NCI-H1930 (cell line): ENCODE data around the gene AK2.

Experiments used
- DNase-seq, 2 experiments: peaks; one replicate each; lab custom pipeline; 2025; lab: John Stamatoyannopoulos, UW

Gene AK2

DNA sequence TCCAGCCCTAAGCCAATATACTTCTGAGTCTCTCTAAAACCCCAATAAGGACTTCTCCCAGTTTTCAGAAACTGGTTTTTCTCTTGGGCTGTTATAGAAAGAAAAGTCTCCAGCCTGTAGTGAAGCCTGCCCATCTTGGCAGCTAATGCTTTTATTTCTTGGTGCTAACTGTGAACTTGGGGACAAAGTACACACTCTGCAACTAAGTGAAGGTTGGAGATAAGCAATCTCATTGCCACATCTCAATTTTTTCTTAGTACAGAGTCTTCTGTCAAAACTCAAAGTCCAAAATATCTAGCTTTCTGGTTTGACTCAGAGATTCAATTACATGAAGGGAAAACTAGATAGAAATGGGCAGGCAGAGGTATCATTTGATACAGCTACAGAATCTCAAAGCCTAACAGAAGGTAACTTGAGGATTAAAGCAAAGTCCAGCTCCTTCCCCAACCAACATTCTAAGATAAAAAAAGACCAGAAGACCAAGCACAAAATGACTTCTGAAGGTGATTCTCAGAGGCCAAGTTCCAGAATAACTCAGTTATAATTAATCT, 14.0 kb downstream of the AK2 start:
- no peak for DNase-seq

- DNase-seq = no peak
These were observed 14.9 kb downstream of the AK2 start for GRCh38 chr1:33021567-33022431.

GRCh38 chr1:33018112-33018511, 18.6 kb downstream of the AK2 start:
- DNase-seq = no peak

DNA sequence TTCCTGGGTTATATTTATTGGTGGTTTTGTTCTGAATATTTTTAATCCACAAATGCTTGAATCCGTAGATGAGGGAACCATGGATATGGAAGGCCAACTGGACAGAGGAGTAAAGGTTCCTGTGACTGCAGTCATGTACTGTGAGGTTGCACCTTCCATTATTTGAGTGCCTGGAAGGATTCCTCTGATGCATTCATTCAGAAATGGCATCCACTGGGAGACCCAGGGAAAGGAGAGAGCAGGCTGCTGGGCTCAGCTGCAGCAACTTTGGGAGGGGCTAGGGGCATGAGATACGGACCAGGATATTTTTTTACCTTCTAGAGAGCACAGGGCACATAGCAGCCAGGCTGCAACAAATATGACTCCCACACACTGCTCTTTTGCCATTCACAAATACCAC, 19.5 kb downstream of the AK2 start:
- no peak for DNase-seq

- DNase-seq = no peak
These were observed 21.5 kb downstream of the AK2 start for GRCh38 chr1:33015216-33015615.

GRCh38 chr1:33014464-33015163, 22.1 kb downstream of the AK2 start:
- no peak for DNase-seq

DNA sequence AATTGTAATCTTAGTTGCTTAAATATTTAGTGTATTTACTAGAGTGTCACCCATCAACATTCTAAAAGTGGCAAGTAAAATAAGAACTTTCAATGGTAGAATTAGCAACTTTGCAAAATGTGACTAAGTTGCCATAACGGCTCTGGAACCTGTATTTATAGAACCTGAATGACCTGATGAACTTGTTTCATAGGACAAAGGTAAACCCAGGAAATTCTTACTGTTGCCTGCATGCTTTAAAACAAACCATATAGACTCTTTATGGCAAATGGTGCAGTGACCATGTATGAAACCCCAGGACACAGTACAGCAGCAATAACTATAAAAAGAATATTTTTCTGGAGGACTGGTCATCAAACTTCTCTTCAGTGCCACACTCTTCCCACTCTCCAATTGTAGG, 22.9 kb downstream of the AK2 start:
- DNase-seq = no peak

GRCh38 chr1:33012165-33012564, 24.5 kb downstream of the AK2 start:
- no peak for DNase-seq

- no peak for DNase-seq
These were observed 25.6 kb downstream of the AK2 start for GRCh38 chr1:33010932-33011731.

DNA sequence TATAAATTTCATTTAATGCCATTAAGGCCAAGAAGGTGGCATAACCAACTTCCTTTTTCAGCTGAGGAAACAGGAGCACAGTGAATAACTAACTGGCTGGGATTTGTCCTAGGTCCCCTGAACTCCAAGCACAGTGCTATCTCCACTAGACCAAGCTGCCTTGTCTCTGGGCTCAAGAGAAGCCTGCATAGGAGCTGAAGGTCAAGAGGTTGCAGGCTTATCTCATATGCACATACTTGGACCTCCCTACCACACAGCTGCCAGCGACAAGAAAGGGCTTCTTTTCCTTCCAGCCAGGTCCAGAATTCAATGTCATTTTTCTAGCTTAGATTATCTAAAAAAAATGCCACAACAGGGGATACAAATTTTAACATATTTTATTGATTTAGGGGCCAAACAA, 27.1 kb downstream of the AK2 start:
- no peak for DNase-seq

- no peak for DNase-seq
These were observed 28.4 kb downstream of the AK2 start for GRCh38 chr1:33008051-33008914.

- peak in 1 of 2 experiments; percentile 20 for DNase-seq
These were observed 29.3 kb downstream of the AK2 start for GRCh38 chr1:33007190-33008050.

DNA sequence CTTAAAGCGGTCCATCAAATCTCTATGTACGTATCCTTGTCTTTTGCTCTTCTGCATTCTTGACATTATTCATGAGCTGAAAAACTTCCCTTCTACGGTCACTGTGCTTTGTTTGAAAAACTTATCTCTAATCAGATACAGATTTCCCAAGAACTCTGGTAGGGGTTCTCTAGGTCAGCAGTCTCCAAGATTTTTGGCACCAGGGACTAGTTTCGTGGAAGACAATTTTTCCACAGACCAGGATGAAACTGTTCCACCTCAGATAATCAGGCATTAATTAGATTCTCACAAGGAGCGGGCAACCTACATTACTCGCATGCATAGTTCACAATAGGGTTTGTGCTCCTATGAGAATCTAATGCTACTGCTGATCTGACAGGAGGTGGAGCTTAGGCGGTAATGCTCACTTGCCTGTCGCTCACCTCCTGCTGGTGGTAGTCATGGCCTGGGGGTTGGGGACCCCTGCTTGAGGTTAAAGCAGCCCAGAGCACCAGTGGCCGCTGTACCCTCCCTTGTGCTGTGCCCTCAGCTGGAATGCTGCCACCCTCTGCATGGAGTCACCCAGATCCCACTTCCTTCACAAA, 30.8 kb downstream of the AK2 start:
- no peak for DNase-seq

DNA sequence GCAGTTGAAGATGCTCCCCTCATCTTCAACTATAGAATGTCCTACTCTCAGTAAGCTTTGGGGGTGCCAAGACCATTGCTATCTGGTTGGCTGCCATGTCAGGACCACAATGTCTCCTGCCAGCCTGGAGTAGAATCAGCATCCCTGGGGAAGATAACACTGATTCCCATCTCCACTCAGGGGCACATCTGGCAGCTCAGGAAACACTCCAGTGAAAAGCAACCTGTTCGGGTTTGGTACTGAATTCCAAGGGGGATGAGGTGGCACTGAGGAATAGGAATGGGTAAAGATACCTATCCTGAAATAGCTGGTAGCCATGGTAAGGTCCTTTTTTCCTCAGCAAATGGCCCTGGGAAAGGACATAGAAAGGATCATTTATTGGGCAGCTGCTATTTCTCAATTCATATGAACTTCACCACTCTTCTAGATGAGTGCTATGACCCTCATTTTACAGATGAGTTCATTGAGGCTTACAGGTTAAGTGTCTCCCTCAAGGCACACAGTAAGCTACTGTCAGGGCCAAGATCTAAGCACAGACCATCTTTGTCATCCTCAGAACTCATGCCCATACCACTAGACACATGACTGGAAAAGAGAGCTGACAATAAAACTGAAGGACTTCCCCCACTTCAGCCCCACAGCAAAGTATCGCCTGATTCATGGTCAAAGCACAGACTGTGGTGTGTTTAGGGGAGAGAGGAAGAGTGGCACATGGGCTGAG, 31.4 kb downstream of the AK2 start:
- no peak for DNase-seq

DNA sequence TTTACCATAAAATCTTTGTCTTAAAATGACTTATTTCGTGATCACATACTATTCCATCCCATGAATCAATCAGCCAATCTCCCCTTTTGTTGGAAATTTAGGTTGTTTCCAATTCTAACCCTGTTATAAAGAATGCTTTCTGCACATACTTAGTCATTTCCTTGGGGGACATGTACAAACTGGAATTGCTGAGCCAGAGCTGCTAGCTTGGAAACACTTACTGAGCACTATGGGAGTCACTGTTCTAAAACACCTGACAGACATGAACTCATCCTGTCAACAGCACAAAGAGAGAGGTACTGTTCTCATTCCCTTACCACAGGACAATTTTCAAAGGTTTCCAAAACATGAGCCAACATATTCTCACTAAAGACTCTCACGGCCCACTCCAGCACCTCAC, 32.1 kb downstream of the AK2 start:
- DNase-seq = no peak

DNA sequence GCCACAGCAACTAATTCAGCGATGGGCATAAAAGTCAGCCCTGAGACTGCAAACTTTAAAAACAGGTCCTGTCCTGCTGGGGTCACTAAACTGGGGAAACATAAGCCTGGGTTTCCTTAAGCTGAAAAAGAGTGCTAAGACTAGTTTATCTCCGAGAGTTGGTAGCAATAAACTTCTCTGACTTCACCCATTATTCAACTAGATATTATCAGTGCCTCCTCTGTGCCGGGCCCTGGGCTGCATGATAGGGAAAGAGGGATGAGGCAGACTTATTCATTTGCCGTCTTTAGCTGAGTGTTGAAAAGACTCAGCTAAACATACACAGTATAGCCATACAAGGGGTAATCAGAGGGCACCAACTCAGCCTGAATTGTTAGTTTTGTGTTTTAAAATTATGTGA, 33.0 kb downstream of the AK2 start:
- no peak for DNase-seq

DNA sequence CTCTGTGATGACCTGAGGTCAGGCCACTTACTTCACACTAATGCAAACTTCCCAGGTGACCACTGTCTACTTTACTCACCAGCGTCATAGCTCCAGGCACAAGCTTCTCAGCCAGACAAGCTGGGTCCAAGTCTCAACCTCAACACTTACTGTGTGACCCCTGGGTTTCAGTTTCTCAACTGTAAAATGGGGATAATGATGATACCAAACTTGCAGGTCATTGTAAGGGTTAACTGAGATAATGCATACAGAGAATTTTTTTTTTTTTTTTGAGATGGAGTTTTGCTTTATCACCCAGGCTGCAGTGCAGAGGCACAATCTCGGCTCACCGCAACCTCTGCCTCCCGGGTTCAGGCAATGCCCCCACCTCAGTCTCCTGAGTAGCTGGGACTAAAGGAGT, 34.7 kb downstream of the AK2 start:
- DNase-seq = no peak

DNA sequence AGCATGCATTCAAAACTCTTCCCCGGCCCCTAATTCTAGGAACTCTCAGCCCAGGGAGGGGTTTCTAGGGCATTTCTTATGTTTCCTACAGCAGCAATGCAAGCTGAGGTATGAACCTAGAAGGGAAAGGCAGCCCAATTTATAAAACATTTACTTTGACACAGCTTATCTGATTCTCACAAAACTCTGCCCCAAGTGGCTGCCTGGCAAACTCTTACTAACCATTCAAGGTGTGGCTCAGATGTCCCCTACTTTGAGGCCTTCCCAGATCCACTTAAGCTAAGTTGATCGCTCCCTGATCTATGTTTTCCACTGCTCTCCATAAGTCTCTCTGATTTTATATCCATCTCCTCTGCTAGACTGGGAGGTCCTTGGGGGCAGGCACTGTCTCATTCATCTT, 35.4 kb downstream of the AK2 start:
- DNase-seq = no peak

- DNase-seq = no peak
These were observed 36.2 kb downstream of the AK2 start for GRCh38 chr1:33000427-33001026.
